ENCODE data around the gene SYT2.
"Not testable (repeated sequence)": the region's sequence is repeated elsewhere in the genome, so short reads cannot be mapped to it uniquely, and the experiment has no call there.

SYT2 gene

GRCh38 chr1:202557662-202558061, 152.6 kb downstream of the SYT2 start:
- DNase-seq (ENCODE audit: low spot score); H3K4me3 Mint-ChIP-seq; H3K36me3 Mint-ChIP-seq (ENCODE audit: low read depth); H3K9me3 Mint-ChIP-seq; H3K27me3 Mint-ChIP-seq (ENCODE audit: low read depth); H3K4me1 Mint-ChIP-seq (ENCODE audit: low read depth); H3K27ac Mint-ChIP-seq: not testable (repeated sequence)

- H3K27me3 Mint-ChIP-seq (ENCODE audit: low read depth); H3K4me3 Mint-ChIP-seq: not testable (repeated sequence)
Observed at GRCh38 chr1:202556037-202556436, 154.2 kb downstream of the SYT2 start.

GRCh38 chr1:202554619-202555018, 155.6 kb downstream of the SYT2 start:
- H3K27me3 Mint-ChIP-seq (ENCODE audit: low read depth), result not testable (repeated sequence)

More at GRCh38 chr1:202556037-202556436, 154.2 kb downstream of the SYT2 start:
- not testable (repeated sequence) for H3K9me3 Mint-ChIP-seq; H3K4me1 Mint-ChIP-seq (ENCODE audit: low read depth); DNase-seq (ENCODE audit: low spot score); H3K36me3 Mint-ChIP-seq (ENCODE audit: low read depth); H3K27ac Mint-ChIP-seq

GRCh38 chr1:202553560-202554038, 156.7 kb downstream of the SYT2 start:
- Mint-ChIP-seq H3K9me3 (no peaks in the 10 kb centered on the region), H3K36me3 (ENCODE audit: low read depth) (no peaks in the 10 kb centered on the region), H3K27ac (no peak overlapping the region), H3K27me3 (ENCODE audit: low read depth) (no peaks in the 10 kb centered on the region), H3K4me3 (no peak overlapping the region), H3K4me1 (ENCODE audit: low read depth) (peaks cover 3% of the 10 kb centered on the region)
- no peak for DNase-seq (ENCODE audit: low spot score)

More at GRCh38 chr1:202554619-202555018, 155.6 kb downstream of the SYT2 start:
- H3K27ac Mint-ChIP-seq; H3K4me3 Mint-ChIP-seq; H3K9me3 Mint-ChIP-seq; H3K4me1 Mint-ChIP-seq (ENCODE audit: low read depth); H3K36me3 Mint-ChIP-seq (ENCODE audit: low read depth); DNase-seq (ENCODE audit: low spot score): not testable (repeated sequence)

GRCh38 chr1:202553078-202553477, 157.2 kb downstream of the SYT2 start:
- not testable (repeated sequence) for DNase-seq (ENCODE audit: low spot score); H3K27me3 Mint-ChIP-seq (ENCODE audit: low read depth); H3K36me3 Mint-ChIP-seq (ENCODE audit: low read depth); H3K4me3 Mint-ChIP-seq; H3K9me3 Mint-ChIP-seq; H3K27ac Mint-ChIP-seq; H3K4me1 Mint-ChIP-seq (ENCODE audit: low read depth)

- not testable (repeated sequence) for H3K9me3 Mint-ChIP-seq; H3K4me1 Mint-ChIP-seq (ENCODE audit: low read depth); H3K27me3 Mint-ChIP-seq (ENCODE audit: low read depth); H3K4me3 Mint-ChIP-seq; H3K36me3 Mint-ChIP-seq (ENCODE audit: low read depth); H3K27ac Mint-ChIP-seq; DNase-seq (ENCODE audit: low spot score)
Observed at GRCh38 chr1:202552615-202553014, 157.6 kb downstream of the SYT2 start.

GRCh38 chr1:202551683-202552082, 158.6 kb downstream of the SYT2 start:
- no peak overlapping the region for H3K4me3 Mint-ChIP-seq
- H3K36me3 Mint-ChIP-seq (ENCODE audit: low read depth), result no peaks in the 10 kb centered on the region
- no peak overlapping the region for H3K27ac Mint-ChIP-seq

GRCh38 chr1:202550088-202550487, 160.2 kb downstream of the SYT2 start:
- peaks cover 22% of the 10 kb centered on the region for H3K4me1 Mint-ChIP-seq (ENCODE audit: low read depth)
- not testable (repeated sequence) for H3K4me3 Mint-ChIP-seq, H3K27ac Mint-ChIP-seq

More at GRCh38 chr1:202551683-202552082, 158.6 kb downstream of the SYT2 start:
- Mint-ChIP-seq H3K27me3 (ENCODE audit: low read depth) (no peaks in the 10 kb centered on the region), H3K4me1 (ENCODE audit: low read depth) (peaks cover 9% of the 10 kb centered on the region), H3K9me3 (no peaks in the 10 kb centered on the region)
- DNase-seq (ENCODE audit: low spot score), result no peak

GRCh38 chr1:202547215-202547614, 163.0 kb downstream of the SYT2 start:
- peaks cover 19% of the 10 kb centered on the region for H3K4me1 Mint-ChIP-seq (ENCODE audit: low read depth)
- no peaks in the 10 kb centered on the region for H3K36me3 Mint-ChIP-seq (ENCODE audit: low read depth)
- no peaks in the 10 kb centered on the region for H3K9me3 Mint-ChIP-seq
- peaks cover 10% of the 10 kb centered on the region for H3K27me3 Mint-ChIP-seq (ENCODE audit: low read depth)
- no peak overlapping the region for H3K27ac Mint-ChIP-seq
- DNase-seq (ENCODE audit: low spot score), result no peak
- H3K4me3 Mint-ChIP-seq, result no peak overlapping the region

More at GRCh38 chr1:202550088-202550487, 160.2 kb downstream of the SYT2 start:
- DNase-seq (ENCODE audit: low spot score); H3K9me3 Mint-ChIP-seq; H3K36me3 Mint-ChIP-seq (ENCODE audit: low read depth); H3K27me3 Mint-ChIP-seq (ENCODE audit: low read depth): not testable (repeated sequence)

- Mint-ChIP-seq H3K27me3 (ENCODE audit: low read depth) (peaks cover 10% of the 10 kb centered on the region), H3K4me1 (ENCODE audit: low read depth) (peaks cover 22% of the 10 kb centered on the region)
- H3K9me3 Mint-ChIP-seq; H3K36me3 Mint-ChIP-seq (ENCODE audit: low read depth); DNase-seq (ENCODE audit: low spot score); H3K27ac Mint-ChIP-seq; H3K4me3 Mint-ChIP-seq: not testable (repeated sequence)
Observed at GRCh38 chr1:202546796-202547195, 163.5 kb downstream of the SYT2 start.

- Mint-ChIP-seq H3K4me1 (ENCODE audit: low read depth) (peaks cover 26% of the 10 kb centered on the region), H3K27me3 (ENCODE audit: low read depth) (peaks cover 13% of the 10 kb centered on the region)
- not testable (repeated sequence) for H3K9me3 Mint-ChIP-seq; H3K36me3 Mint-ChIP-seq (ENCODE audit: low read depth); H3K4me3 Mint-ChIP-seq; DNase-seq (ENCODE audit: low spot score); H3K27ac Mint-ChIP-seq
Observed at GRCh38 chr1:202546377-202546776, 163.9 kb downstream of the SYT2 start.

- not testable (repeated sequence) for H3K27ac Mint-ChIP-seq; DNase-seq (ENCODE audit: low spot score); H3K36me3 Mint-ChIP-seq (ENCODE audit: low read depth); H3K4me3 Mint-ChIP-seq; H3K9me3 Mint-ChIP-seq
- Mint-ChIP-seq H3K4me1 (ENCODE audit: low read depth) (peaks cover 26% of the 10 kb centered on the region), H3K27me3 (ENCODE audit: low read depth) (peaks cover 13% of the 10 kb centered on the region)
Observed at GRCh38 chr1:202545647-202546303, 164.5 kb downstream of the SYT2 start.

- H3K4me3 Mint-ChIP-seq; DNase-seq (ENCODE audit: low spot score); H3K9me3 Mint-ChIP-seq; H3K27ac Mint-ChIP-seq; H3K36me3 Mint-ChIP-seq (ENCODE audit: low read depth): not testable (repeated sequence)
- peaks cover 31% of the 10 kb centered on the region for H3K4me1 Mint-ChIP-seq (ENCODE audit: low read depth)
- peaks cover 13% of the 10 kb centered on the region for H3K27me3 Mint-ChIP-seq (ENCODE audit: low read depth)
Observed at GRCh38 chr1:202544766-202545449, 165.3 kb downstream of the SYT2 start.

GRCh38 chr1:202543537-202543936, 166.7 kb downstream of the SYT2 start:
- H3K9me3 Mint-ChIP-seq; H3K4me3 Mint-ChIP-seq; H3K36me3 Mint-ChIP-seq (ENCODE audit: low read depth); DNase-seq (ENCODE audit: low spot score); H3K27ac Mint-ChIP-seq: not testable (repeated sequence)
- Mint-ChIP-seq H3K27me3 (ENCODE audit: low read depth) (peaks cover 13% of the 10 kb centered on the region), H3K4me1 (ENCODE audit: low read depth) (peaks cover 36% of the 10 kb centered on the region)
